ENCODE data around the gene CASD1.

Gene CASD1

GRCh38 chr7:94588075-94588474, 78.5 kb downstream of the CASD1 start:
- no peak for DNase-seq (ENCODE audit: extremely low read depth, low read depth)
- TF ChIP-seq CTCF (IDR thresholded peaks at IDR 0.05; ENCODE audit: low read depth, low read length, missing control alignments): no peak
- no peak overlapping the region for H3K4me3 ChIP-seq (replicated peaks; ENCODE audit: low read depth, low read length)

GRCh38 chr7:94590526-94591162, 81.0 kb downstream of the CASD1 start:
- TF ChIP-seq CTCF (IDR thresholded peaks at IDR 0.05; ENCODE audit: low read depth, low read length, missing control alignments): no peak
- no peak for DNase-seq (ENCODE audit: extremely low read depth, low read depth)
- H3K4me3 ChIP-seq (replicated peaks; ENCODE audit: low read depth, low read length): no peak overlapping the region

GRCh38 chr7:94591176-94591575, 81.6 kb downstream of the CASD1 start:
- no peak overlapping the region for H3K4me3 ChIP-seq (replicated peaks; ENCODE audit: low read depth, low read length)
- DNase-seq (ENCODE audit: extremely low read depth, low read depth): no peak
- TF ChIP-seq CTCF (IDR thresholded peaks at IDR 0.05; ENCODE audit: low read depth, low read length, missing control alignments): no peak

GRCh38 chr7:94594882-94595281, 85.3 kb downstream of the CASD1 start:
- no peak for DNase-seq (ENCODE audit: extremely low read depth, low read depth)
- no peak for TF ChIP-seq CTCF (IDR thresholded peaks at IDR 0.05; ENCODE audit: low read depth, low read length, missing control alignments)
- H3K4me3 ChIP-seq (replicated peaks; ENCODE audit: low read depth, low read length): no peak overlapping the region

- TF ChIP-seq CTCF (IDR thresholded peaks at IDR 0.05; ENCODE audit: low read depth, low read length, missing control alignments): no peak
- no peak overlapping the region for H3K4me3 ChIP-seq (replicated peaks; ENCODE audit: low read depth, low read length)
- DNase-seq (ENCODE audit: extremely low read depth, low read depth): no peak
Observed at GRCh38 chr7:94595717-94596116, 86.1 kb downstream of the CASD1 start.

- DNase-seq (ENCODE audit: extremely low read depth, low read depth): no peak
- H3K4me3 ChIP-seq (replicated peaks; ENCODE audit: low read depth, low read length): no peak overlapping the region
- TF ChIP-seq CTCF (IDR thresholded peaks at IDR 0.05; ENCODE audit: low read depth, low read length, missing control alignments): no peak
Observed at GRCh38 chr7:94600267-94600666, 90.7 kb downstream of the CASD1 start.

GRCh38 chr7:94602181-94602580, 92.6 kb downstream of the CASD1 start:
- TF ChIP-seq CTCF (IDR thresholded peaks at IDR 0.05; ENCODE audit: low read depth, low read length, missing control alignments): no peak
- no peak overlapping the region for H3K4me3 ChIP-seq (replicated peaks; ENCODE audit: low read depth, low read length)
- no peak for DNase-seq (ENCODE audit: extremely low read depth, low read depth)

Measured in HFF-Myc (cell line).